PFSK-1 (cell line): ENCODE results near the gene EGFL8.

Source experiments
- FOXP2 ChIP-seq: optimal IDR thresholded peaks from 2 replicates; pipeline ENCODE3; 2011; ENCODE audit warnings: borderline replicate concordance, control low read depth, inconsistent platforms; ENCODE audit not compliant: insufficient read depth; ENCODE audit errors: extremely low read length, extremely low read depth
- POLR2AphosphoS5 ChIP-seq: IDR thresholded peaks from 2 replicates; pipeline ENCODE4 v1.6.1; 2012; ENCODE audit warnings: low read depth, mild to moderate bottlenecking, control low read depth, low read length, moderate library complexity
- REST ChIP-seq, 2 experiments: IDR thresholded peaks; 2 replicates each; pipeline versions ENCODE4 v1.6.1 to v1.8.0; 2011 to 2012; ENCODE audit warnings: low read depth in 2 of 2, low read length in 2 of 2, control low read depth in 1 of 2, inconsistent platforms in 1 of 2, mild to moderate bottlenecking in 1 of 2, moderate library complexity in 1 of 2; ENCODE audit not compliant: insufficient read depth in 1 of 2
- SIN3A ChIP-seq: IDR thresholded peaks from 2 replicates; pipeline ENCODE4 v1.6.1; 2012; ENCODE audit warnings: mild to moderate bottlenecking, low read length, moderate library complexity, borderline replicate concordance; ENCODE audit not compliant: insufficient read depth
- TAF1 ChIP-seq: IDR thresholded peaks from 2 replicates; pipeline ENCODE4 v1.6.1; 2012; ENCODE audit warnings: low read length, control low read depth, borderline replicate concordance; ENCODE audit not compliant: insufficient read depth

EGFL8 gene

GRCh38 chr6:32200711-32201475, 36.5 kb downstream of the EGFL8 start:
- TF ChIP-seq TAF1 (no peak), REST (IDR thresholded peaks at IDR 0.05; ENCODE audit: insufficient read depth in 1 of 2, low read depth in 2 of 2, low read length in 2 of 2) (no peak), POLR2AphosphoS5 (no peak), FOXP2 (no peak), SIN3A (no peak)

- TF ChIP-seq POLR2AphosphoS5 (no peak), TAF1 (no peak), FOXP2 (no peak), SIN3A (no peak), REST (IDR thresholded peaks at IDR 0.05; ENCODE audit: insufficient read depth in 1 of 2, low read depth in 2 of 2, low read length in 2 of 2) (no peak)
Measured at GRCh38 chr6:32202186-32202585, 37.8 kb downstream of the EGFL8 start.

- no peak for TF ChIP-seq SIN3A
- TF ChIP-seq POLR2AphosphoS5, result no peak
- no peak for TF ChIP-seq FOXP2
- TF ChIP-seq REST (IDR thresholded peaks at IDR 0.05; ENCODE audit: insufficient read depth in 1 of 2, low read depth in 2 of 2, low read length in 2 of 2), result no peak
- TF ChIP-seq TAF1, result no peak
Measured at GRCh38 chr6:32203426-32204267, 39.3 kb downstream of the EGFL8 start.

GRCh38 chr6:32204268-32204715, 39.9 kb downstream of the EGFL8 start:
- no peak for TF ChIP-seq POLR2AphosphoS5
- no peak for TF ChIP-seq FOXP2
- TF ChIP-seq TAF1, result no peak
- TF ChIP-seq REST (IDR thresholded peaks at IDR 0.05; ENCODE audit: insufficient read depth in 1 of 2, low read depth in 2 of 2, low read length in 2 of 2), result no peak
- no peak for TF ChIP-seq SIN3A
